Peyer's patch (tissue), 4 donors: Measurements from ENCODE around the gene IL1F10. TPM values are rescaled to one million over a fixed set of nuclear protein-coding genes. Genes with fewer than 3 reads are reported as not detected.

Experiments
- DNase-seq, 3 donors: peaks; one replicate each; pipeline ENCODE4 v3.0.0-alpha.2; 2017 to 2019
- H3K27ac ChIP-seq, 4 donors: fragments of 200-600 bp; sonication (generic); one replicate each; pipeline ENCODE4 v1.5.1; 2016 to 2019
- H3K27me3 ChIP-seq, 2 donors: fragments of 200-600 bp; sonication (generic); one replicate each; pipeline ENCODE4 v1.5.1; 2019
- H3K36me3 ChIP-seq, 3 donors: fragments of 200-600 bp; sonication (generic); one replicate each; pipeline ENCODE4 v1.5.1; 2016 to 2019
- H3K4me1 ChIP-seq, 4 donors: fragments of 200-600 bp; sonication (generic); one replicate each; pipeline ENCODE4 v1.5.1; 2016 to 2019
- H3K4me3 ChIP-seq, 4 donors: fragments of 200-600 bp; sonication (generic); 1 replicate in 3 of 4; 2 replicates in 1 of 4; pipeline ENCODE4 v1.5.1; 2016 to 2019; ENCODE audit warnings: mild to moderate bottlenecking in 1 of 4
- H3K9me3 ChIP-seq, 4 donors: fragments of 200-600 bp; sonication (generic); one replicate each; pipeline ENCODE4 v1.5.1; 2016 to 2019; ENCODE audit warnings: mild to moderate bottlenecking in 1 of 4
- POLR2A ChIP-seq, 2 donors: fragments of 450-650 bp; IDR thresholded peaks; one replicate each; pipeline ENCODE4 v1.5.1; 2017; ENCODE audit warnings: antibody characterized with exemption in 2 of 2, mild to moderate bottlenecking in 2 of 2, moderate library complexity in 2 of 2
- total RNA-seq, 4 donors: library from RNA; depleted of rRNA; stranded (reverse); fragments of >200 nt; gene quantifications; one replicate each; pipeline ENCODE4 v1.1.0, GENCODE V29; 2016
- TF ChIP-seq, protein P1 (sequence below), 6 experiments: fragments of 450-650 bp in 4 of 6; fragments of 200-600 bp in 2 of 6; sonication (generic) in 1 of 6; IDR thresholded peaks; one replicate each; pipeline ENCODE4 v1.5.1; 2017 to 2019; ENCODE audit warnings: antibody characterized with exemption in 6 of 6, mild to moderate bottlenecking in 3 of 6, moderate library complexity in 1 of 6

IL1F10 gene
- total RNA-seq, 4 donors from 2014 or later, result not detected

DNA sequence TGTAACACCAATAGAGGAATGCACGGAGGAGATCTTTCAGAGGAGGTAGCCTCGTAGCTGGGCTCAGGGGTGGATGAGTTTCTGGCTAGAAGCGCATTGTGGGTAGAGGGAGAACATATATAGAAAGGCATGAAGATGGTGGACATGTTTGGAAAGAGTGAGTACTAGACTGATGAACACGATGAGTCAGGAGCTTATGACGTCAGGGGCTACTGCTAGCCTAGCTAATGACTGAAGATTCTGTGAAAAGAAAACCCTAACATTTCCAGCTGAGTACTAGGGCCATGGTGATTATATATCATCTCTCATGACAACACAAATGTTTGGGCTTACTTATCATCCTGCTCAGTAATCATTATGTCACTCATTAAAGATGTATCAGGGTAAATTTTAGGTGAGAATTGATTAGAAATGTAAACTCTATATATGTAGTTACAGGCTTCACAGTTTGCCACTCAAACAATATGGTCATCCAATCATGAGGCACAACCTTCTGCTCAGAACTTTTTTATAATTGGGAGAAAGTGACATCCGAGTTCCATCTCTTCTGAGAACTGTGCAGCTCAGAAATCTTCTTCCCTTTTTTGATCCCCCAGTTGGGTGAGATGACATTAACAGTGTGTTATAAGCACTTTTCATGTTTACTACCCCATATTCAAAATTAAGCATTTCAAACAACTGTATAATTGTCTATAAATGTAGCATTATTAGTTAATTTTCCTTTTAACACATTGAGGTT, 37.4 kb downstream of the IL1F10 start:
- no peak overlapping the region for H3K27ac ChIP-seq
- DNase-seq, result no peak
- no peaks in the 10 kb centered on the region for H3K4me1 ChIP-seq
- no peaks in the 10 kb centered on the region for H3K27me3 ChIP-seq
- H3K4me3 ChIP-seq, result no peak overlapping the region
- TF ChIP-seq, protein P1, sequence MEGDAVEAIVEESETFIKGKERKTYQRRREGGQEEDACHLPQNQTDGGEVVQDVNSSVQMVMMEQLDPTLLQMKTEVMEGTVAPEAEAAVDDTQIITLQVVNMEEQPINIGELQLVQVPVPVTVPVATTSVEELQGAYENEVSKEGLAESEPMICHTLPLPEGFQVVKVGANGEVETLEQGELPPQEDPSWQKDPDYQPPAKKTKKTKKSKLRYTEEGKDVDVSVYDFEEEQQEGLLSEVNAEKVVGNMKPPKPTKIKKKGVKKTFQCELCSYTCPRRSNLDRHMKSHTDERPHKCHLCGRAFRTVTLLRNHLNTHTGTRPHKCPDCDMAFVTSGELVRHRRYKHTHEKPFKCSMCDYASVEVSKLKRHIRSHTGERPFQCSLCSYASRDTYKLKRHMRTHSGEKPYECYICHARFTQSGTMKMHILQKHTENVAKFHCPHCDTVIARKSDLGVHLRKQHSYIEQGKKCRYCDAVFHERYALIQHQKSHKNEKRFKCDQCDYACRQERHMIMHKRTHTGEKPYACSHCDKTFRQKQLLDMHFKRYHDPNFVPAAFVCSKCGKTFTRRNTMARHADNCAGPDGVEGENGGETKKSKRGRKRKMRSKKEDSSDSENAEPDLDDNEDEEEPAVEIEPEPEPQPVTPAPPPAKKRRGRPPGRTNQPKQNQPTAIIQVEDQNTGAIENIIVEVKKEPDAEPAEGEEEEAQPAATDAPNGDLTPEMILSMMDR (IDR thresholded peaks at IDR 0.05), result no peak
- TF ChIP-seq POLR2A (IDR thresholded peaks at IDR 0.05), result no peak
- H3K9me3 ChIP-seq, result no peaks in the 10 kb centered on the region
- no peaks in the 10 kb centered on the region for H3K36me3 ChIP-seq

DNA sequence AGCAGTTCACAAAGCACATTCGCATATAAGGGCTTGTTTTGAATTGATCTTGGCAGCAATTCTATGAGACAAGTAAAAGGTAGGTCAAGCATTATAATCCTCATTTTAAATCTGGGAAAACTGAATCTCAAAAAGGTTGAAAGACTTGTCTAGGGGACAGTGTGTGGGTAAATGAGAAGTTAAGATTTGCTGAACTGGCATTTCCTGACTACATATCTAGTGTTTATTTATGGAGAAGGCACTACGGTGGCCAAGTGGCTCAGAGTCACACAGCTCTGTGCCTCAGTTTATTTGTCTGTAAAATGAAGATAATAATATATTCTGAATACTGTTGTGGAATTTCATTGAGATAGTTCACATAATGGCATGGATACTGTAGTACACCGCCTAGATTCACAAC, 43.4 kb downstream of the IL1F10 start:
- Histone ChIP-seq H3K27me3 (no peaks in the 10 kb centered on the region), H3K36me3 (no peaks in the 10 kb centered on the region), H3K4me1 (peaks cover 0 to 7% (median under 1%) of the 10 kb centered on the region in 4 donors), H3K9me3 (no peaks in the 10 kb centered on the region), H3K4me3 (no peak overlapping the region), H3K27ac (no peak overlapping the region)
- DNase-seq, result no peak
- TF ChIP-seq, protein P1 (IDR thresholded peaks at IDR 0.05), result no peak
- TF ChIP-seq POLR2A (IDR thresholded peaks at IDR 0.05), result no peak

DNA sequence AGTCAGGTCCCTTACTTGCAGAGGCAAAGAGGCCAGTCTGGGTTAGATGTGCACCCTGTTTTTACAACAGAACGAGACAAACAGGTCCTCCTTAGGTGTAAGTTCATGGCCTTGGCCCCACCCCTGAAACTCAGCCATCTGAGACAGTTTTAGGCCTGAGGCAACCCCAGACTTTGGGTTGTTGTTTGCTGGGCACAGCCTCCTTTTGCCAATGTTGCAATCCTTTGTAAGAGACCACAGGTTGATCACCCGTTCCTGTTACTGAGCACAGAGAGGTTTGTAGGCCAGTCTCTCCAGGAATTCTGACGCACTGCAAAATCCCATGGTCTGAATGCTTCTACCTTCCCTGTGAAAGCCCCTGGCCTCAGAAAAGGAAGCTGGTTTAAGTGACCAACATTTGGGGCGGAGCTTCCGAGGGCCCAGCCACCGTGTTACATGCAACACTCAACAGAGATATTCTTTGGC, 44.1 kb downstream of the IL1F10 start:
- DNase-seq, result no peak
- Histone ChIP-seq H3K9me3 (no peaks in the 10 kb centered on the region), H3K4me3 (no peak overlapping the region), H3K27me3 (no peaks in the 10 kb centered on the region), H3K4me1 (peaks cover 0 to 15% (median 5%) of the 10 kb centered on the region in 4 donors), H3K27ac (no peak overlapping the region), H3K36me3 (no peaks in the 10 kb centered on the region)
- TF ChIP-seq, protein P1 (IDR thresholded peaks at IDR 0.05), result no peak
- no peak for TF ChIP-seq POLR2A (IDR thresholded peaks at IDR 0.05)

DNA sequence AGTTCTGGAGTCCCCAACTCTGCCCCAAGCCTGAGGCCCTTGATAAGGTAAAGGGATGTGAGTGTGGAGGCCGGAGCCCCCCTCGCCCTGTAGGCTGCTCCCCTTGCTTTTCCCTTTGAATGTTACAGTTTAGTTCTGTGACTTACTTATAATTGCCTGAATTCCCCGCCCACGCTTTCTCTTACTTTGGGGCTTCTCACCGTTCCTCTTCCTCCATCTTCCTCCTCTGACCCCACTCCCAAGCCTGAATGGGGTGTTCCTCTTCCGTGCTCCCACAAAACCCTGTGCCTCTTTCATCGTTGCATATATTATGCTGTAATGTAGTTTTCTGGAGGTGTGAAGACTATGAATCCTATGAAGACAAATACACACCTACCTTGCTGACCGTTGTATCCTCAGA, 44.7 kb downstream of the IL1F10 start:
- Histone ChIP-seq H3K4me3 (no peak overlapping the region), H3K27me3 (no peaks in the 10 kb centered on the region), H3K9me3 (no peaks in the 10 kb centered on the region), H3K4me1 (peaks cover 2 to 16% (median 8%) of the 10 kb centered on the region in 4 donors), H3K36me3 (no peaks in the 10 kb centered on the region), H3K27ac (no peak overlapping the region)
- no peak for DNase-seq
- TF ChIP-seq, protein P1 (IDR thresholded peaks at IDR 0.05), result no peak
- no peak for TF ChIP-seq POLR2A (IDR thresholded peaks at IDR 0.05)

DNA sequence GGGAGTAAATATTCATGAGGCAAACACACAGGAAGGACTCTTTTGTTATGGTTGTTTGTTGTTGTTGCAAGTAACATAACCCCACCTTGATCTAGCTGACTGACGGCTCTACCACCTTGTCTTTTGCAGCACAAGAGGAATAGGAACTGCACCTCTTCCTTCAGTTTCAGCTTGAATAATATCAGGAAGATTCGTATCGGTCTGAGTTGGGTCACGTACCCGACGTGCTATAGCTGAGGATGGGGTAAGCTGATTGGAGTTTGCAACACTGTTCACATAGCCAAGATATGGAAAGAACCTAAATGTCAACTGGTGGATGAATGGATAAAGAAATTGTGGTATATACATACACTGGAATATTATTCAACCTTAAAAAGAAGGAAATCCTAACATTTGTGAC, 45.1 kb downstream of the IL1F10 start:
- DNase-seq, result no peak
- Histone ChIP-seq H3K27ac (no peak overlapping the region), H3K4me1 (peaks cover 3 to 16% (median 8%) of the 10 kb centered on the region in 4 donors), H3K36me3 (no peaks in the 10 kb centered on the region), H3K27me3 (no peaks in the 10 kb centered on the region), H3K4me3 (no peak overlapping the region), H3K9me3 (no peaks in the 10 kb centered on the region)
- no peak for TF ChIP-seq POLR2A (IDR thresholded peaks at IDR 0.05)
- TF ChIP-seq, protein P1 (IDR thresholded peaks at IDR 0.05), result no peak
